ENCODE measurements around the gene USP48. TPM values are rescaled to one million over a fixed set of nuclear protein-coding genes. Genes with fewer than 3 reads are reported as not detected.

USP48 gene
- total RNA-seq, 4 donors from 2014 or later, result 23.5 to 51.9 (median 39.7) TPM

GRCh38 chr1:21801100-21801499, 18.2 kb upstream of the USP48 start:
- Histone ChIP-seq H3K4me3 (no peak overlapping the region), H3K9me3 (no peaks in the 10 kb centered on the region), H3K4me1 (no peaks in the 10 kb centered on the region), H3K27ac (no peak overlapping the region), H3K36me3 (no peaks in the 10 kb centered on the region), H3K27me3 (no peaks in the 10 kb centered on the region)
- TF ChIP-seq POLR2A (IDR thresholded peaks at IDR 0.05), result no peak
- TF ChIP-seq CTCF (IDR thresholded peaks at IDR 0.05), result no peak
- WGBS, 2 donors, result 82 to 84% methylated on average over 3 to 4 of the region's 4 CpGs
- no peak for DNase-seq
- intact Hi-C loops (cut with DNase I), result no loop called here

- H3K4me3 ChIP-seq, result no peak overlapping the region
- intact Hi-C loops (cut with DNase I), result no loop called here
- no peaks in the 10 kb centered on the region for H3K4me1 ChIP-seq
- peaks cover 0 to 7% (median 0%) of the 10 kb centered on the region in 3 donors for H3K9me3 ChIP-seq
- no peaks in the 10 kb centered on the region for H3K27me3 ChIP-seq
- H3K36me3 ChIP-seq, result no peaks in the 10 kb centered on the region
- no peak overlapping the region for H3K27ac ChIP-seq
- TF ChIP-seq POLR2A (IDR thresholded peaks at IDR 0.05) (no peak), CTCF (IDR thresholded peaks at IDR 0.05) (no peak)
- DNase-seq, result no peak
- 61 to 69% methylated on average over 4 to 5 of the region's 5 CpGs for WGBS, 2 donors
These were observed 16.8 kb upstream of the USP48 start for GRCh38 chr1:21799730-21800129.

GRCh38 chr1:21795075-21795474, 12.1 kb upstream of the USP48 start:
- Histone ChIP-seq H3K4me1 (no peaks in the 10 kb centered on the region), H3K27ac (no peak overlapping the region), H3K9me3 (peaks cover 0 to 9% (median 0%) of the 10 kb centered on the region in 3 donors), H3K27me3 (no peaks in the 10 kb centered on the region), H3K4me3 (no peak overlapping the region), H3K36me3 (no peaks in the 10 kb centered on the region)
- intact Hi-C loops (cut with DNase I), result no loop called here
- WGBS, 2 donors, result 88 to 90% methylated on average over 5 to 6 of the region's 6 CpGs
- no peak for DNase-seq
- no peak for TF ChIP-seq CTCF (IDR thresholded peaks at IDR 0.05)
- TF ChIP-seq POLR2A (IDR thresholded peaks at IDR 0.05), result no peak

GRCh38 chr1:21794656-21795055, 11.7 kb upstream of the USP48 start:
- no peak for DNase-seq
- Histone ChIP-seq H3K9me3 (peaks cover 0 to 9% (median 0%) of the 10 kb centered on the region in 3 donors), H3K4me1 (no peaks in the 10 kb centered on the region), H3K27ac (no peak overlapping the region), H3K36me3 (no peaks in the 10 kb centered on the region), H3K27me3 (no peaks in the 10 kb centered on the region), H3K4me3 (no peak overlapping the region)
- no peak for TF ChIP-seq POLR2A (IDR thresholded peaks at IDR 0.05)
- TF ChIP-seq CTCF (IDR thresholded peaks at IDR 0.05), result no peak
- intact Hi-C loops (cut with DNase I), result no loop called here
- 94 to 97% methylated on average over 2 of the region's 2 CpGs for WGBS, 2 donors

- Histone ChIP-seq H3K4me3 (no peak overlapping the region), H3K4me1 (peaks cover 0 to 13% (median 6%) of the 10 kb centered on the region in 3 donors), H3K27ac (no peak overlapping the region), H3K27me3 (no peaks in the 10 kb centered on the region), H3K9me3 (peaks cover 0 to 9% (median 0%) of the 10 kb centered on the region in 3 donors), H3K36me3 (no peaks in the 10 kb centered on the region)
- WGBS, 2 donors, result 74 to 81% methylated on average over 2 of the region's 2 CpGs
- TF ChIP-seq POLR2A (IDR thresholded peaks at IDR 0.05), result no peak
- no peak for TF ChIP-seq CTCF (IDR thresholded peaks at IDR 0.05)
- DNase-seq, result no peak
- intact Hi-C loops (cut with DNase I), result no loop called here
These were observed 10.2 kb upstream of the USP48 start for GRCh38 chr1:21793104-21793503.

Measured in esophagus squamous epithelium (tissue), 5 donors.